ENCODE measurements around the gene CLCF1.
A peak's percentile ranks its signal among the peaks of the same experiment; 100 is the strongest.
"Not testable (repeated sequence)": the region's sequence is repeated elsewhere in the genome, so short reads cannot be mapped to it uniquely, and the experiment has no call there.

Gene CLCF1

GRCh38 chr11:67408437-67409200 lies 35.2 kb upstream of the CLCF1 start:
- no peak for DNase-seq

DNA sequence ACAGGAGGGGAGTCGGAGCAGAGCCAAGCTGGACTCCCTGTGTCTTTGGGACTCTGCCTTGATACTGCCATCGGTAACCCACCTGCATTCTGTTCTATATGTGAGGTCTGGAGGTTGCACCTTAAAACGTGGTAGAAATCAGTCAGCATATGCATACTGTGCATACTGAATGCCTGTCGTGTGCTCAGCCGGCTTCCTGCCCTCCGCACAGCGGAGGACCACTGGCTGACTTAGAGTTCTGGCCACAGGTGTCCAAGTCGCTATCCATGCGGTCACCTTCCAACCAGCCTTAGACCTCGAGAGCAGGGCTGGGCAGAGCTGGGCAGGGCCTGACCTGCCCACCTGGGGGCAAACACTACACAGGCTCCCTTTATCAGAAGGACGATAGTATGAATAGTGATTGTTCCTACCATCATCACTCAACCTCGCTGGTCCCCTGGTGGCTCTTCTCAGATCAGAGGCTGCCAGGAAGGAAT lies 34.3 kb upstream of the CLCF1 start:
- DNase-seq: no peak

- no peak for DNase-seq
Observed at GRCh38 chr11:67406969-67407687, 33.7 kb upstream of the CLCF1 start.

- no peak for DNase-seq
Observed at GRCh38 chr11:67406420-67406968, 33.1 kb upstream of the CLCF1 start.

DNA sequence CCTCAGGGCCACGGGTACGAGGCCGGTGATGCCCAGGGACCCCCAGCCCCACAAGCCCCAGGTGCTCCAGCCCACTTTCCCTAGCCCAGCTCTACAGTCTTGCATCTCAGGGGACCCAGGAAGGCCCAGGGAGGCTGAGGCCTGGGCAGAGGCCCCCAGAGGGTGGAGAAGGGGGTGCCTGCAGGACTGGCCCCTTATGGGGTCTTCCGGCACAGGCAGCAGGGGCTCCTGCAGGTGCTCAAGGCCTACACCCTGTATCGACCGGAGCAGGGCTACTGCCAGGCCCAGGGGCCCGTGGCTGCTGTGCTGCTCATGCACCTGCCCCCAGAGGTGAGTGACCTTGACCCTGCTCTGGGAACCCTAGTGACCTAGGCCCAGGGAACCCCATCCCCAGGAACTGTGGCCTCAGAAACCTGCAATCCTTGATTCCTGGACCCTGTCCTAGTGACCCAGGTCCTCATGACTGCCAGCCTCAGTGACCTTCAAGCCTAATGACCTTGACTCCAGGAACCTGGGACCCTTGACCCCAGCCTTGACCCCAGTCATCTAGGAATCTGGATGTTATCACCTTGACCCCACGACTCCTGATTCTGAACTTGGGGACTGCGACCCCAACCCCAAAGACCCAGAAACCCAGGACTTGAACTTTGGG lies 32.4 kb upstream of the CLCF1 start:
- no peak for DNase-seq

DNA sequence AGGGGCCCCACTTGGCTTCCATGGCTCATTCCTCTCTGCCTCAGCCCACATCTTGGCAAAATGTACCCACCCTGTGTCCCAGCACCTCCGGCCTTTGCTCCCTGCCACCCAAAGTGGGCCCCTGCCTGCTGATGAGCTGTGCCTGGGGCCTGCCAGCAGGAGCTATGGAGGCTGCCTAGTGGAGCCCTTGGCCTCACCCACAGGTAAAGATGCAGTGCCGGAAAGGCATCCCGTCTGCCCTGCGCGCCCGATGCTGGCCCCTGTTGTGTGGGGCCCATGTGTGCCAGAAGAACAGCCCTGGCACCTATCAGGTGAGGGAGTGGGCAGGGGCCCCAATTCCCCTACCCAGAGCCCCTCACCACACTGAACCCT lies 31.8 kb upstream of the CLCF1 start:
- DNase-seq: no peak

DNA sequence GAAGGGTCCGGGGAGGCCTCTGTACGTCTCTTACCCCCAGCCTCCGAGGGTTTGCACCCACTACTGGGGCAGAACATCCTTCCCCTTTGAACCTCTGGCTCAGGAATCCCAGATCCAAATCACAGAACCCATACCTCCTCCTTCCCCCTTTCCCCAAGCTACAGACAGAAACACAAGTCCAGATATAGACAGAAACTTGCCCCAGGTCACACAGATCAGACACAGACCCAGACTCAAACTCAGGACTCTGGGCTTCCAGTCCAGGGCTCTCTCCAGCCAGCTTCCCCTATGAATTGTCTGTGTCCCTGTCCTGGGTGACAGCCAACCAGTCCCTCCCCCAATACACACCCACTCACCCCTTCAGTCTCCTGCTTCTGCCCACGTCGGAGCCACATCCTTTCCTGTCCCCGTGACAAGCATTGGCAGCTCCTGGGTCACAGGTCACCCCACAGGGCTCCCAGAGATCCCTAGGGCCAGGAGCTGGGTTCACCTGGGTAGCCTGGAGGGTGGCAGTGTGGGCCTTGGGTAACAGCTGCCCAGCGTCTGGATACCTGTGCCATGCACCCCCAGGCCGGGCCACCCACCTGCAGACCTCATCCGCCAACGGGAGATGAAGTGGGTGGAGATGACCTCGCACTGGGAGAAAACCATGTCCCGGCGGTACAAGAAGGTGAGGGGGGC lies 31.3 kb upstream of the CLCF1 start:
- no peak for DNase-seq

DNA sequence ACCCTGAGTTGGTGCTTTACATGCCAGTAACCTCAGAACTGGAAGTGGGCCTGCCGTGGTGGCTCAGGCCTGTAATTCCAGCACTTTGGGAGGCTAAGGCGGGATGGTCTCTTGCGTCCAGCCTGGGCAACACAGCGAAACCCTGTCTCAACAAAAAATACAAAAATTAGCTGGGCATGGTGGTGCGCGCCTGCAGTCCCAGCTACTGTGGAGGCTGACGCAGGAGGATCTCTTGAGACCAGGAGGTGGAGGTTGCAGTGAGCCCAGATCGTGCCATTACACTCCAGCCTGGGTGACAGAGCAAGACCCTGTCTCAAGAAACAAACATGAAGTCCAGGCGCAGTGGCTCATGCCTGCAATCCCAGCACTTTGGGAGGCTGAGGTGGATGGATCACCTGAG lies 29.7 kb upstream of the CLCF1 start:
- DNase-seq: not testable (repeated sequence)

GRCh38 chr11:67402192-67402839 lies 28.9 kb upstream of the CLCF1 start:
- DNase-seq: not testable (repeated sequence)

GRCh38 chr11:67401495-67402191 lies 28.2 kb upstream of the CLCF1 start, which contains the start of gene PPP1CA:
TSS of gene PPP1CA (minus strand) at chr11:67401858. CDS start at chr11:67401782, 76 bp downstream.
- DNase-seq: peak; percentile 77

GRCh38 chr11:67400942-67401494 lies 27.6 kb upstream of the CLCF1 start:
- no peak for DNase-seq

DNA sequence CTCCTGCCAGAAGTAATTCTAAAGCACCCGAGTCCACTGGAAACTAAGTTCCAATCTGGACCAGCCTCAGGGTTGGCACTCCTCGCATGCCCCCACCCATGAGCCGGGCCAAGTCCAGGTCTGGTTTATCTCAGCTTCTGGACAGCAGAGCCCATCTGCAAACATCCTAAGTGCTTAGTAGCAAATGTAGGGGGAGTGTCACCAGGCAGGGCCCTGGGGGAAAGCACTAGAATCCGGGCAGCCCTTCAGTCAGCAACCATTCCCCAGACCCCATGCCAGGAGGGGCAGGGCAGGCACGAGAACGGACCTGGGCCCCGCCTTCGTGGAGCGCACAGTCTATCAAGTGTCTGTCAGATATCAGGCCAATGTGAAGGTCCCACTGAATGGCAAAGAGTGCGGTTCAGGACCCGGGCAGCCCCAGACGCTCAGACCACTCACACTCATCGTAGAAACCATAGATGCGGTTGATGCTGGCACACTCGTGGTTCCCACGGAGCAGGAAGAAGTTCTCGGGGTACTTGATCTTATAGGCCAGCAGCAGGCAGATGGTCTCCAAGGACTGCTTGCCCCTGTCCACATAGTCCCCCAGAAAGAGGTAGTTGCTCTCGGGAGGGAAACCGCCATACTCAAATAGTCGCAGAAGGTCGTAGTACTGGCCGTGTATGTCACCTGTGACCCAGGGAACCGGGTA lies 27.0 kb upstream of the CLCF1 start:
- DNase-seq: no peak

- no peak for DNase-seq
Observed at GRCh38 chr11:67398661-67399563, 25.5 kb upstream of the CLCF1 start.

GRCh38 chr11:67397986-67398660 lies 24.7 kb upstream of the CLCF1 start:
- DNase-seq: no peak

DNA sequence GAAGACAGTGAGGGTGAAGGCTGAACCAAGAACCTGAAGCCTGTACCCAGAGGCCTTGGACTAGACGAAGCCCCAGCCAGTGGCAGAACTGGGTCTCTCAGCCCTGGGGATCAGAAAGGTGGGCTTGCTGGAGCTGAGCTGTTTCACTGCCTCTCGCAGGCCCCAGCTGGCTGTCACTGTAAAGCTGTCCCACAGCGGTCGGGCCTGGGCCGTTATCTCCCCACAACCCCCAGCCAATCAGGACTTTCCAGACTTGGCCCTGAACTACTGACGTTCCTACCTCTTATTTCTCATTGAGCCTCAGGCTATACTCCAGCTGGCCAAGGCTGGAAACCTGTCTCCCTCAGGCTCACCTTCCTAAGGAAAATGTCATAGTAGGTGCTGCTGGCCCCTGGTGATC lies 24.1 kb upstream of the CLCF1 start:
- no peak for DNase-seq

DNA sequence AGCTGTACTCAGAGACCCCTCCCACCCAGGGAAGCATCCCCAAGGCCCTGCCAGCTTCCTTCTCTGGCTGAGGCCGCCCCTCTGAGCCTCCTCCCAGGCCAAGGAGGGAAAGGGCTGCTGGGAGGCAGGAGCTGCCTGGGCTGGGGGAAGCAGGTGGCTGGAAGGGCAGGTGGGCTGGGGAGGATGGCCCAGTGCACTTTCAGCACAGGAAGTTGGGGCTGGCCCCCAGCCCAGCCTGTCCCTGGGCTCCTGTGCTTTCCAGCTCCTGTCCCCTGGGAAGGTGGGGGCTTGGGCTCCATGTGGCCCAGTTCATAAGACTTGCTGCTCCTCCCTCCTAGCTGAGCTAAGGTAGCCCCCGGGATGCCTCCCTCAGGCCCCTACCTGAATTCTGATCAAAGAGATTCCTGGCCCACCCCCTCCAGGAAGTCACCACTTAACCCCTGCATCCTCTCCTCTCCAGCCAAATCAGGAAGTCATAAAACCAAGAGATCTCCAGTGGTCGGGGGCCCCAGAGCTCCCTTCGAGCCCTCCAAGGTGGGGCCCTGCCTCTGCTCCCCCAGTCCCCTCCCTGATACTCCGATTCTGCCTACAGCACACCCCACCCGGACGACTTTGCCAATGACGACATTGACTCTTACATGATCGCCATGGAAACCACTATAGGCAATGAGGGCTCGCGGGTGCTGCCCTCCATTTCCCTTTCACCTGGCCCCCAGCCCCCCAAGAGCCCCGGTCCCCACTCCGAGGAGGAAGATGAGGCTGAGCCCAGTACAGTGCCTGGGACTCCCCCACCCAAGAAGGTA lies 23.4 kb upstream of the CLCF1 start:
- DNase-seq: no peak

- no peak for DNase-seq
Observed at GRCh38 chr11:67396259-67396581, 22.8 kb upstream of the CLCF1 start.

GRCh38 chr11:67395555-67396258 lies 22.3 kb upstream of the CLCF1 start:
- no peak for DNase-seq
